Suprapubic skin (tissue), 4 donors: ENCODE measurements around the gene ZFAND6. TPM values are rescaled to one million over a fixed set of nuclear protein-coding genes. Genes with fewer than 3 reads are reported as not detected.

Experiments
- DNase-seq, 2 donors: peaks; one replicate each; pipeline ENCODE4 v3.0.0-alpha.2; 2019; ENCODE audit warnings: low spot score in 2 of 2
- H3K27ac ChIP-seq: fragments of 200-600 bp; sonication (generic); one replicate; pipeline ENCODE4 v1.5.1; 2019
- H3K27me3 ChIP-seq: fragments of 200-600 bp; sonication (generic); one replicate; pipeline ENCODE4 v1.5.1; 2019
- H3K36me3 ChIP-seq: fragments of 200-600 bp; sonication (generic); one replicate; pipeline ENCODE4 v1.5.1; 2019
- H3K4me1 ChIP-seq: fragments of 200-600 bp; sonication (generic); one replicate; pipeline ENCODE4 v1.5.1; 2019
- H3K4me3 ChIP-seq: fragments of 200-600 bp; sonication (generic); one replicate; pipeline ENCODE4 v1.5.1; 2019; ENCODE audit warnings: mild to moderate bottlenecking
- H3K9me3 ChIP-seq: fragments of 200-600 bp; sonication (generic); one replicate; pipeline ENCODE4 v1.5.1; 2019
- EP300 ChIP-seq: sonication (generic); formaldehyde crosslinking; IDR thresholded peaks from one replicate; pipeline ENCODE4 v1.6.1; 2017; ENCODE audit warnings: antibody characterized with exemption
- POLR2A ChIP-seq, 2 donors: fragments of 450-650 bp; IDR thresholded peaks; one replicate each; pipeline ENCODE4 v1.6.1; 2017; ENCODE audit warnings: antibody characterized with exemption in 2 of 2, mild to moderate bottlenecking in 2 of 2, moderate library complexity in 2 of 2
- POLR2AphosphoS5 ChIP-seq, 3 donors: sonication (generic); formaldehyde crosslinking; IDR thresholded peaks; one replicate each; pipeline ENCODE4 v1.6.1; 2017; ENCODE audit warnings: antibody characterized with exemption in 3 of 3
- WGBS: methylation state at CpG from one replicate; pipeline ENCODE4 v1.1.5; 2018; 5-methylcytosine and 5-hydroxymethylcytosine counted together
- total RNA-seq, 4 donors: library from RNA; depleted of rRNA; stranded (reverse); fragments of >200 nt; gene quantifications; one replicate each; pipeline ENCODE4 v1.1.0, GENCODE V29; 2016
- TF ChIP-seq, protein P1 (sequence below), 2 donors: fragments of 200-600 bp in 1 of 2; fragments of 450-650 bp in 1 of 2; sonication (generic) in 1 of 2; IDR thresholded peaks; one replicate each; pipeline ENCODE4 v1.5.1; 2016 to 2019; ENCODE audit warnings: antibody characterized with exemption in 2 of 2, mild to moderate bottlenecking in 1 of 2, moderate library complexity in 1 of 2

Gene ZFAND6
- total RNA-seq, 4 donors from 2014 or later = 47.9 to 107 (median 80.9) TPM

DNA sequence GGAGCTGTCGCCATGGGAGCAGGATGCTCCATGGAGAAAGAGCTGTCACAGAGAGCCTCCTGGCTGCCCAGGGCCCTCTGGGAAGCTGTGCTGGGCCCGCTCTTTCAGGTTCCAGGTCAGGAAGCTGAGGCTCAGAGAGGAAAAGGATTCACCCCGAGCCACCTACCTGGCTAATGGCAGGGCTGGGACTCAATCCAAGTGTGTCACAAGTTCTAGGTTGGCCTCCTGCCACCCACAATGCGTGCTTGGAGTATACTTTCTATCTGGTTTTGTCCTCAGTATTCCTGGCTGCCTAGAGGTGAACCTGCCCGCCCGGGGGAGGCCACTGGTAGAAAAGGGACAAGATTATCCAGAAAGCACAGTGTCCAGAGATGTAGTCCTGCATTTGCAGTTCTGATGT lies 117.0 kb downstream of the ZFAND6 start:
- H3K4me1 ChIP-seq = peaks cover 15% of the 10 kb centered on the region
- peaks cover 25% of the 10 kb centered on the region for H3K36me3 ChIP-seq
- no peak overlapping the region for H3K27ac ChIP-seq
- no peaks in the 10 kb centered on the region for H3K9me3 ChIP-seq
- TF ChIP-seq POLR2AphosphoS5 (IDR thresholded peaks at IDR 0.05) (no peak), EP300 (no peak), POLR2A (IDR thresholded peaks at IDR 0.05) (no peak)
- TF ChIP-seq, protein P1, sequence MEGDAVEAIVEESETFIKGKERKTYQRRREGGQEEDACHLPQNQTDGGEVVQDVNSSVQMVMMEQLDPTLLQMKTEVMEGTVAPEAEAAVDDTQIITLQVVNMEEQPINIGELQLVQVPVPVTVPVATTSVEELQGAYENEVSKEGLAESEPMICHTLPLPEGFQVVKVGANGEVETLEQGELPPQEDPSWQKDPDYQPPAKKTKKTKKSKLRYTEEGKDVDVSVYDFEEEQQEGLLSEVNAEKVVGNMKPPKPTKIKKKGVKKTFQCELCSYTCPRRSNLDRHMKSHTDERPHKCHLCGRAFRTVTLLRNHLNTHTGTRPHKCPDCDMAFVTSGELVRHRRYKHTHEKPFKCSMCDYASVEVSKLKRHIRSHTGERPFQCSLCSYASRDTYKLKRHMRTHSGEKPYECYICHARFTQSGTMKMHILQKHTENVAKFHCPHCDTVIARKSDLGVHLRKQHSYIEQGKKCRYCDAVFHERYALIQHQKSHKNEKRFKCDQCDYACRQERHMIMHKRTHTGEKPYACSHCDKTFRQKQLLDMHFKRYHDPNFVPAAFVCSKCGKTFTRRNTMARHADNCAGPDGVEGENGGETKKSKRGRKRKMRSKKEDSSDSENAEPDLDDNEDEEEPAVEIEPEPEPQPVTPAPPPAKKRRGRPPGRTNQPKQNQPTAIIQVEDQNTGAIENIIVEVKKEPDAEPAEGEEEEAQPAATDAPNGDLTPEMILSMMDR (IDR thresholded peaks at IDR 0.05) = no peak
- no peaks in the 10 kb centered on the region for H3K27me3 ChIP-seq
- 0% methylated on average over 1 of the region's 6 CpGs for WGBS
- no peak overlapping the region for H3K4me3 ChIP-seq
- no peak for DNase-seq

DNA sequence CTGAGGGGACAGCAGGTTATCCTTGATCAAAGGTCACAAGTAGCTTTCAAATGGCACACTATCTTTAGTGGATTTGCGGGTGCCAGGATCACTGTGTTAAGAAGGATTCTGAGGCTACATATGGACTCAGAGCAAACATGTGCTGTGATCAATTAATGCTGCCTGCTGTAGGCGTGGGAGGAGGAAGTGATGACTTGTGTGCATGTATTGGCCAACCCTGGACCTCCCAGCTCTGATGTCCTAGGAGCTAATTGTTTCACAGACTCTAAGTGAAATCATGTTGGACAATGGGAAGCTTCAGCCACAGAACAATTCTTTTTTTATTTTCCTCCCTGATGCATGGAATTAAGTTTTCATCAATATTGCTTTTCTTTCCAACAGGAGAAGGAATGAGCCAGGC lies 117.7 kb downstream of the ZFAND6 start:
- Histone ChIP-seq H3K4me1 (peaks cover 15% of the 10 kb centered on the region), H3K9me3 (no peaks in the 10 kb centered on the region), H3K4me3 (no peak overlapping the region), H3K36me3 (peaks cover 30% of the 10 kb centered on the region), H3K27me3 (no peaks in the 10 kb centered on the region), H3K27ac (no peak overlapping the region)
- 77% methylated on average over 2 of the region's 2 CpGs for WGBS
- DNase-seq = no peak
- TF ChIP-seq, protein P1 (IDR thresholded peaks at IDR 0.05) = no peak
- TF ChIP-seq EP300 (no peak), POLR2A (IDR thresholded peaks at IDR 0.05) (no peak)

DNA sequence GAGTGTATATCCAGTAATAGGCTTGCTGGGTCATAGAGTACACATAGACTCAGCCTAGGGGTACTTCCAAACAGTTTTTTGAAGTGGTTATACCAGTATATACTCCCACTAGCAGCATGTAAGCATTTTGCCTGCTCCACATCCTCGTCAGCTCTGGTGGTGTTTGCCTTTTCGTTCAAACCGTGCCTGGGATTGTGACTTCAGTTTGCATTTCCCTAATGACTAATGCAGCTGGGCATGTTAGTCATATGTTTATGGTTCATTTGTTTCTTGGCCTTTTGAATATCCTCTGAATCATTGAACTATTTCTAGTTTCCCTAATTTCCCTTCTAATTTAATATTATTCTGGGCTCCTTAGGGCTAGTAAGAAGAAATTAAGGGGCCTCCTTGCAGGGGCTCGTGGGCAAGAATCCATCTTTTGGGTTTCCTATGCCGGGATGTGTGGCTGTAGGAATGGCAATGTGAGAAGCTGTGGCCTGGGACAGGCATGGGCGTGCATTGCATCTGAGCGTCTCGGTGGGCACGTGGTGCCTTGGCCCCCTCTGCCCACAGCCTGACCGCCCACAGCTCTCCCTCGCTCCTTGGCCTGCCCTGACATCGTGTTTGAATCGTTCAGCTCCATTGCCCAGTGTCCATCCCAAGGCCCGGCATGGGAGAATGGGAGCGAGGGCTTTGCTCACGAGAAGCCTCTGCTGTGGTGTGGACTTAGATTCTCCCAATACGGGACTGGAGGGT lies 119.7 kb downstream of the ZFAND6 start:
- Histone ChIP-seq H3K27me3 (no peaks in the 10 kb centered on the region), H3K9me3 (no peaks in the 10 kb centered on the region), H3K27ac (no peak overlapping the region), H3K4me3 (no peak overlapping the region), H3K4me1 (peaks cover 5% of the 10 kb centered on the region), H3K36me3 (peaks cover 41% of the 10 kb centered on the region)
- 84% methylated on average over 17 of the region's 17 CpGs for WGBS
- TF ChIP-seq POLR2AphosphoS5 (IDR thresholded peaks at IDR 0.05) (no peak), EP300 (no peak), POLR2A (IDR thresholded peaks at IDR 0.05) (no peak)
- TF ChIP-seq, protein P1 (IDR thresholded peaks at IDR 0.05) = no peak
- no peak for DNase-seq

DNA sequence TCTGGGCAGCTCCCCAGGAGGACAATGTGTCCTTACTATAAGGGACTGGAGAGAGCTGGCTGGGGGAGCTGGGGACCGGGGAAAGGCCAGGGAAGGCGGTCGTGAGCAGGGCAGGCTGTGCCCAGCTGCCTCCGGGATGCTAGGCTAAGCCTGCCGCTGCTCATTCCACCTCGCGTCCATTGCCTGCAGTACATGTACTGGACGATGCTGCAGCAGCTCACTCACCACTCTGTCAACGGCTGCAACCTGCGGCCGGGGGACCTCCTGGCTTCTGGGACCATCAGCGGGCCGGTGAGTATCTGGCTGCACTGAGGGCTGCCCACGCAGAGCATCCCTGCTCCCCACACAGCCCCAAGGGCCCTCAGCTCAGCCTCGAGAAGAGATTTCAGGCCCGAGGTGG lies 120.5 kb downstream of the ZFAND6 start:
- peaks cover 45% of the 10 kb centered on the region for H3K36me3 ChIP-seq
- H3K4me3 ChIP-seq = no peak overlapping the region
- TF ChIP-seq POLR2AphosphoS5 (IDR thresholded peaks at IDR 0.05) = no peak
- no peak for TF ChIP-seq EP300
- TF ChIP-seq POLR2A (IDR thresholded peaks at IDR 0.05) = no peak
- TF ChIP-seq, protein P1 (IDR thresholded peaks at IDR 0.05) = no peak
- no peaks in the 10 kb centered on the region for H3K4me1 ChIP-seq
- WGBS = 97% methylated on average over 11 of the region's 16 CpGs
- DNase-seq = no peak
- no peaks in the 10 kb centered on the region for H3K9me3 ChIP-seq
- H3K27me3 ChIP-seq = no peaks in the 10 kb centered on the region
- no peak overlapping the region for H3K27ac ChIP-seq

DNA sequence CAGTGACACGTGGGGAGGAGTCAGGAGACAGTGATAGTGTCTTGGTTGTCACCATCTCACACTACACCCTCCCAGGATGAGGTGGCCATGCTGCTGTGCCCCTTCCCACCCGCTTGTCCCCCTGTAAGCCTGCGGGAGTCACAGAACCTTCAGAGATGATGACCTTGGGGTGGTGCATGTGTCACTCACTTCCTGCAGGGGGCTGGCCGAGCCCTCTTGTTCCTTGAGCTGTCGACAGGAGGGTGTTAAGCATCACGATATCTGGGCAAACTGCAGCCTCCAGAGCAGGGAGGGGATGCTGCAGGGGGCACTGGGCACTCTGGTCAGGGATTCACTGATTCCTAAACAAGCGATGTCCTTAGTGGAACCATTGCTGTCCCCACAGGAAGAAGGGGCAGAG lies 121.0 kb downstream of the ZFAND6 start:
- no peak for DNase-seq
- no peaks in the 10 kb centered on the region for H3K27me3 ChIP-seq
- H3K4me1 ChIP-seq = no peaks in the 10 kb centered on the region
- 90% methylated on average over 5 of the region's 7 CpGs for WGBS
- H3K4me3 ChIP-seq = no peak overlapping the region
- peaks cover 51% of the 10 kb centered on the region for H3K36me3 ChIP-seq
- H3K9me3 ChIP-seq = no peaks in the 10 kb centered on the region
- TF ChIP-seq, protein P1 (IDR thresholded peaks at IDR 0.05) = no peak
- no peak for TF ChIP-seq POLR2AphosphoS5 (IDR thresholded peaks at IDR 0.05)
- no peak for TF ChIP-seq EP300
- no peak for TF ChIP-seq POLR2A (IDR thresholded peaks at IDR 0.05)
- no peak overlapping the region for H3K27ac ChIP-seq
